HepG2 (cell line): Measurements from ENCODE around the gene RBM12. TPM values are rescaled to one million over a fixed set of nuclear protein-coding genes. Genes with fewer than 3 reads are reported as not detected.
A peak's percentile ranks its signal among the peaks of the same experiment; 100 is the strongest.

Experiments used
- CCDC6 ChIP-seq: sonication (generic); formaldehyde crosslinking; IDR thresholded peaks from 2 replicates; pipeline ENCODE4 v1.8.1; 2022; ENCODE audit warnings: mild to moderate bottlenecking, missing genetic modification reagents, moderate library complexity
- HNRNPUL1 ChIP-seq: fragments of 200-400 bp; formaldehyde crosslinking; IDR thresholded peaks from 2 replicates; pipeline ENCODE4 v1.6.1; 2017; ENCODE audit warnings: low read depth, mild to moderate bottlenecking, low read length, moderate library complexity
- JUN ChIP-seq: sonication (generic); formaldehyde crosslinking; IDR thresholded peaks from 2 replicates; pipeline ENCODE4 v1.4.0; 2020; ENCODE audit warnings: mild to moderate bottlenecking, missing genetic modification reagents
- JUNB ChIP-seq: sonication (generic); formaldehyde crosslinking; IDR thresholded peaks from 2 replicates; pipeline ENCODE4 v1.8.0; 2022; ENCODE audit warnings: missing genetic modification reagents, mild to moderate bottlenecking, borderline replicate concordance
- MTA1 ChIP-seq: sonication (generic); formaldehyde crosslinking; IDR thresholded peaks from 2 replicates; pipeline ENCODE4 v1.4.0; 2020; ENCODE audit warnings: missing genetic modification reagents, mild to moderate bottlenecking, borderline replicate concordance
- NCOA5 ChIP-seq: sonication (generic); formaldehyde crosslinking; IDR thresholded peaks from 2 replicates; pipeline ENCODE4 v1.4.0; 2020; ENCODE audit warnings: missing genetic modification reagents
- NR3C1 ChIP-seq: sonication (generic); formaldehyde crosslinking; IDR thresholded peaks from 2 replicates; pipeline ENCODE4 v1.4.0; 2020; ENCODE audit warnings: missing genetic modification reagents
- ZHX1 ChIP-seq: sonication (generic); formaldehyde crosslinking; IDR thresholded peaks from 2 replicates; pipeline ENCODE4 v1.8.1; 2022; ENCODE audit warnings: low read depth, mild to moderate bottlenecking, missing genetic modification reagents
- ZNF10 ChIP-seq: sonication (generic); formaldehyde crosslinking; IDR thresholded peaks from 2 replicates; pipeline ENCODE4 v1.4.0; 2020; ENCODE audit warnings: mild to moderate bottlenecking, low read depth, missing genetic modification reagents, borderline replicate concordance
- ZNF317 ChIP-seq: sonication (generic); formaldehyde crosslinking; IDR thresholded peaks from 2 replicates; pipeline ENCODE4 v1.5.0; 2020; ENCODE audit warnings: mild to moderate bottlenecking, missing genetic modification reagents
- ZNF484 ChIP-seq: sonication (generic); formaldehyde crosslinking; IDR thresholded peaks from 2 replicates; pipeline ENCODE4 v1.5.1; 2020; ENCODE audit warnings: mild to moderate bottlenecking, low read depth, missing genetic modification reagents, borderline replicate concordance
- ZNF770 ChIP-seq: sonication (generic); formaldehyde crosslinking; IDR thresholded peaks from 2 replicates; pipeline ENCODE4 v1.5.0; 2020; ENCODE audit warnings: mild to moderate bottlenecking, missing genetic modification reagents
- polyA plus RNA-seq, 8 experiments: library from polyadenylated mRNA; depleted of rRNA in 3 of 8; stranded (reverse) in 7 of 8; unstranded in 1 of 8; fragments of >200 nt; fragmentation: Illumina TruSeq in 4 of 8; extraction: Trizol in 4 of 8; gene quantifications; 2 replicates each; pipeline versions ENCODE4 v1.2.1 to v1.2.3, GENCODE V29; 2011 to 2016; ENCODE audit warnings: low read depth in 4 of 8, missing spikeins in 1 of 8, mixed read lengths in 1 of 8; ENCODE audit not compliant: insufficient read depth in 1 of 8
- total RNA-seq, 5 experiments: library from RNA; depleted of rRNA; stranded (reverse); fragments of >200 nt; fragmentation: Illumina TruSeq; extraction: Trizol; gene quantifications; 2 replicates each; pipeline ENCODE4 v1.2.3, GENCODE V29; 2016; ENCODE audit warnings: low read depth in 1 of 5
- TF ChIP-seq, protein P1 (sequence below): sonication (generic); formaldehyde crosslinking; IDR thresholded peaks from 2 replicates; pipeline ENCODE4 v1.4.0; 2020; ENCODE audit warnings: missing genetic modification reagents

The RBM12 gene
- total and polyA plus RNA-seq, 2 of the 13 experiments (the other 11 are each of a cell fraction or from before 2014, with no cell fraction given): 97.9 to 104 TPM

- TF ChIP-seq ZHX1 (peak; percentile 63), ZNF10 (0 out of 2 replicates have a peak, but pooled peaks have one; percentile 10), ZNF484 (CRISPR knock-in tag) (no peak), ZNF317 (CRISPR knock-in tag) (peak; percentile 65), MTA1 (peak; percentile 71; the same call in 1 of the 2 replicates), ZNF770 (CRISPR knock-in tag) (peak; percentile 84), JUN (CRISPR knock-in tag) (no peak), HNRNPUL1 (no peak), JUNB (CRISPR knock-in tag) (no peak), NCOA5 (CRISPR knock-in tag) (0 out of 2 replicates have a peak, but pooled peaks have one; percentile 90), CCDC6 (0 out of 2 replicates have a peak, but pooled peaks have one; percentile 18), NR3C1 (CRISPR knock-in tag) (no peak)
- TF ChIP-seq, protein P1, sequence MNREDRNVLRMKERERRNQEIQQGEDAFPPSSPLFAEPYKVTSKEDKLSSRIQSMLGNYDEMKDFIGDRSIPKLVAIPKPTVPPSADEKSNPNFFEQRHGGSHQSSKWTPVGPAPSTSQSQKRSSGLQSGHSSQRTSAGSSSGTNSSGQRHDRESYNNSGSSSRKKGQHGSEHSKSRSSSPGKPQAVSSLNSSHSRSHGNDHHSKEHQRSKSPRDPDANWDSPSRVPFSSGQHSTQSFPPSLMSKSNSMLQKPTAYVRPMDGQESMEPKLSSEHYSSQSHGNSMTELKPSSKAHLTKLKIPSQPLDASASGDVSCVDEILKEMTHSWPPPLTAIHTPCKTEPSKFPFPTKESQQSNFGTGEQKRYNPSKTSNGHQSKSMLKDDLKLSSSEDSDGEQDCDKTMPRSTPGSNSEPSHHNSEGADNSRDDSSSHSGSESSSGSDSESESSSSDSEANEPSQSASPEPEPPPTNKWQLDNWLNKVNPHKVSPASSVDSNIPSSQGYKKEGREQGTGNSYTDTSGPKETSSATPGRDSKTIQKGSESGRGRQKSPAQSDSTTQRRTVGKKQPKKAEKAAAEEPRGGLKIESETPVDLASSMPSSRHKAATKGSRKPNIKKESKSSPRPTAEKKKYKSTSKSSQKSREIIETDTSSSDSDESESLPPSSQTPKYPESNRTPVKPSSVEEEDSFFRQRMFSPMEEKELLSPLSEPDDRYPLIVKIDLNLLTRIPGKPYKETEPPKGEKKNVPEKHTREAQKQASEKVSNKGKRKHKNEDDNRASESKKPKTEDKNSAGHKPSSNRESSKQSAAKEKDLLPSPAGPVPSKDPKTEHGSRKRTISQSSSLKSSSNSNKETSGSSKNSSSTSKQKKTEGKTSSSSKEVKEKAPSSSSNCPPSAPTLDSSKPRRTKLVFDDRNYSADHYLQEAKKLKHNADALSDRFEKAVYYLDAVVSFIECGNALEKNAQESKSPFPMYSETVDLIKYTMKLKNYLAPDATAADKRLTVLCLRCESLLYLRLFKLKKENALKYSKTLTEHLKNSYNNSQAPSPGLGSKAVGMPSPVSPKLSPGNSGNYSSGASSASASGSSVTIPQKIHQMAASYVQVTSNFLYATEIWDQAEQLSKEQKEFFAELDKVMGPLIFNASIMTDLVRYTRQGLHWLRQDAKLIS (CRISPR knock-in tag): peak; percentile 51; the same call in 1 of the 2 replicates
These were observed 48.0 kb downstream of the RBM12 start (continued) for GRCh38 chr20:35616465-35617396.
